ENCODE measurements around the gene COPG2.

DNA sequence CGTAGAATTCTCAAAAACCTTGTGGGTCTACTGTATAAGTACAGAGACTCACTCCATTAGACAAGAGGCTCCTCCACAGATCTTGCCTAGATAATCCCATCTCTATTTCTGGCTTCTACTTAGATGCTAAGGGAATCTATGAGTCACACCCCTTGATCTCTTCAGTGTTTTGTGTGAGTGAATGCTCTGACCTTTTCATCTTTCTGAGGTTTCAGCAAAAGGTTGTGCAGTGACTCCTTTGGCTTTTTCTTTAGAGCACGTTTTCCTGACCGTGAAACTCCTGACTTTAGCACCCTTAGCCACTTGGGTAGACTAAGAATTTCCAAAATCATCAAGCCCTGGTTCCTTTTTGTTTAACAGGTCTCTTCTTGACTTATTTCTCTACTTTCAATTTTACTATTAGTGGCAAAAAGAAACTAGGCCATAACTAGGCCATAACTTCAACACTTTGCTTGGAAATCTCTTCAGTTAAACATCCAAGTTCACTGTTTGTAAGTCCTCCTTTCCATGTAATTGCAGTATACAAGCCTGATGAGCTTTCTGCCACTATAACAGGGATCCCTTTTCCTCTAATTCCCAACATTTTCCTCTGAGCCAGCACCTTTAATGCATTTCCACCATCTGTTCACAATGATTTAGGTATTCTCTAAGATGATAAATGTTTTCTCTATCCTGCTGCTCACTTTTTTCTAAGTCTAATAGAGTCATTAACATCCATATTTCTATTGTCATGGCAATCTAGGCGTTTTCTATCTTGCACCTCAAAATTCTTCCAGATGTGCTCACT lies 19.4 kb downstream of the COPG2 start:
- TF ChIP-seq, protein P1, sequence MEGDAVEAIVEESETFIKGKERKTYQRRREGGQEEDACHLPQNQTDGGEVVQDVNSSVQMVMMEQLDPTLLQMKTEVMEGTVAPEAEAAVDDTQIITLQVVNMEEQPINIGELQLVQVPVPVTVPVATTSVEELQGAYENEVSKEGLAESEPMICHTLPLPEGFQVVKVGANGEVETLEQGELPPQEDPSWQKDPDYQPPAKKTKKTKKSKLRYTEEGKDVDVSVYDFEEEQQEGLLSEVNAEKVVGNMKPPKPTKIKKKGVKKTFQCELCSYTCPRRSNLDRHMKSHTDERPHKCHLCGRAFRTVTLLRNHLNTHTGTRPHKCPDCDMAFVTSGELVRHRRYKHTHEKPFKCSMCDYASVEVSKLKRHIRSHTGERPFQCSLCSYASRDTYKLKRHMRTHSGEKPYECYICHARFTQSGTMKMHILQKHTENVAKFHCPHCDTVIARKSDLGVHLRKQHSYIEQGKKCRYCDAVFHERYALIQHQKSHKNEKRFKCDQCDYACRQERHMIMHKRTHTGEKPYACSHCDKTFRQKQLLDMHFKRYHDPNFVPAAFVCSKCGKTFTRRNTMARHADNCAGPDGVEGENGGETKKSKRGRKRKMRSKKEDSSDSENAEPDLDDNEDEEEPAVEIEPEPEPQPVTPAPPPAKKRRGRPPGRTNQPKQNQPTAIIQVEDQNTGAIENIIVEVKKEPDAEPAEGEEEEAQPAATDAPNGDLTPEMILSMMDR (conservative IDR thresholded peaks at IDR 0.05; ENCODE audit: low read depth, low read length) = no peak
- TF ChIP-seq EZH2 (IDR thresholded peaks at IDR 0.05; ENCODE audit: borderline replicate concordance, low read depth, low read length, poor library complexity, severe bottlenecking) = no peak
